HG02588 (cell line): ENCODE measurements around the gene MS4A14.
"Not testable (repeated sequence)": the region's sequence is repeated elsewhere in the genome, so short reads cannot be mapped to it uniquely, and the experiment has no call there.

Experiments
- ATAC-seq: cut with Tn5 transposase; IDR thresholded peaks from one replicate; pipeline ENCODE4 v1.9.1; 2021; ENCODE audit warnings: mild to moderate bottlenecking, moderate library complexity; ENCODE audit not compliant: unreplicated experiment

Gene MS4A14

GRCh38 chr11:60378354-60378753 is 17.9 kb upstream of the MS4A14 start, which contains the start of gene MS4A7:
Gene MS4A7, plus strand, starts transcription at chr11:60378532. Its CDS starts 4,610 bp downstream, at chr11:60383142.
- peak; percentile 75 for ATAC-seq

GRCh38 chr11:60389279-60389910 is 6.9 kb upstream of the MS4A14 start:
- ATAC-seq, result peak; percentile 93

GRCh38 chr11:60390419-60390818 is 5.8 kb upstream of the MS4A14 start:
- no peak for ATAC-seq

- ATAC-seq, result no peak
Observed at GRCh38 chr11:60392361-60392760, 3.9 kb upstream of the MS4A14 start.

GRCh38 chr11:60393016-60393415 is 3.2 kb upstream of the MS4A14 start:
- no peak for ATAC-seq

GRCh38 chr11:60394666-60395380 is 1.4 kb upstream of the MS4A14 start:
- ATAC-seq, result no peak

GRCh38 chr11:60396799-60397198 is 540 bp downstream of the MS4A14 start:
- peak; percentile 75 for ATAC-seq

- no peak for ATAC-seq
Observed at GRCh38 chr11:60420015-60420414, 23.8 kb downstream of the MS4A14 start.

GRCh38 chr11:60422609-60423008 is 26.4 kb downstream of the MS4A14 start:
- no peak for ATAC-seq

- ATAC-seq, result no peak
Observed at GRCh38 chr11:60428517-60428916, 32.3 kb downstream of the MS4A14 start.

- no peak for ATAC-seq
Observed at GRCh38 chr11:60429272-60429671, 33.0 kb downstream of the MS4A14 start, which contains the start of gene MS4A5. Gene MS4A5, plus strand, starts transcription at chr11:60429572. Its CDS starts 103 bp downstream, at chr11:60429675.

GRCh38 chr11:60431251-60431650 is 35.0 kb downstream of the MS4A14 start:
- no peak for ATAC-seq

GRCh38 chr11:60433401-60433800 is 37.1 kb downstream of the MS4A14 start:
- no peak for ATAC-seq

- ATAC-seq, result no peak
Observed at GRCh38 chr11:60447070-60447469, 50.8 kb downstream of the MS4A14 start.

- no peak for ATAC-seq
Observed at GRCh38 chr11:60447846-60448245, 51.6 kb downstream of the MS4A14 start.

- ATAC-seq, result not testable (repeated sequence)
Observed at GRCh38 chr11:60451185-60451584, 54.9 kb downstream of the MS4A14 start.

GRCh38 chr11:60454212-60454611 is 58.0 kb downstream of the MS4A14 start:
- ATAC-seq, result no peak

GRCh38 chr11:60455531-60456042 is 59.3 kb downstream of the MS4A14 start, which contains the start of gene MS4A1:
Gene MS4A1, plus strand, starts transcription at chr11:60455847. Its CDS starts 6,528 bp downstream, at chr11:60462375.
- peak; percentile 79 for ATAC-seq

GRCh38 chr11:60457576-60457975 is 61.3 kb downstream of the MS4A14 start:
- peak; percentile 38 for ATAC-seq

- ATAC-seq, result no peak
Observed at GRCh38 chr11:60459345-60459744, 63.1 kb downstream of the MS4A14 start.
